HG02938 (cell line): ENCODE results near the gene D2HGDH.
A peak's percentile ranks its signal among the peaks of the same experiment; 100 is the strongest.

ENCODE experiments used
- ATAC-seq: cut with Tn5 transposase; IDR thresholded peaks from one replicate; pipeline ENCODE4 v1.9.1; 2021; ENCODE audit warnings: mild to moderate bottlenecking, moderate library complexity; ENCODE audit not compliant: unreplicated experiment

The D2HGDH gene

GRCh38 chr2:241734467-241735208, at the start of gene D2HGDH:
Gene D2HGDH, plus strand, starts transcription at chr2:241734630. Its CDS starts 595 bp downstream, at chr2:241735225.
- ATAC-seq, result peak; percentile 66

- ATAC-seq, result peak; percentile 10
These were observed 48.1 kb upstream of the D2HGDH start for GRCh38 chr2:241686324-241686649.

GRCh38 chr2:241686650-241687425, 47.6 kb upstream of the D2HGDH start, which contains the start of gene DTYMK:
Gene DTYMK, minus strand, starts transcription at chr2:241686815. Its CDS starts 32 bp downstream, at chr2:241686783.
- peak; percentile 92 for ATAC-seq

- ATAC-seq, result no peak
These were observed 45.1 kb upstream of the D2HGDH start for GRCh38 chr2:241689306-241689705.

GRCh38 chr2:241690202-241690717, 44.2 kb upstream of the D2HGDH start:
- no peak for ATAC-seq

GRCh38 chr2:241692448-241692847, 42.0 kb upstream of the D2HGDH start:
- ATAC-seq, result no peak

GRCh38 chr2:241695651-241696050, 38.8 kb upstream of the D2HGDH start:
- no peak for ATAC-seq

GRCh38 chr2:241701149-241701398, 33.4 kb upstream of the D2HGDH start:
- ATAC-seq, result no peak

- ATAC-seq, result peak; percentile 54
These were observed 32.9 kb upstream of the D2HGDH start, which contains the start of gene ING5 for GRCh38 chr2:241701399-241702154. Gene ING5, plus strand, starts transcription at chr2:241702039. Its CDS starts 27 bp downstream, at chr2:241702066.

GRCh38 chr2:241702155-241703031, 32.0 kb upstream of the D2HGDH start:
- ATAC-seq, result peak; percentile 65

- no peak for ATAC-seq
These were observed 31.3 kb upstream of the D2HGDH start for GRCh38 chr2:241703032-241703604.

GRCh38 chr2:241706537-241706936, 27.9 kb upstream of the D2HGDH start:
- no peak for ATAC-seq

- ATAC-seq, result no peak
These were observed 25.6 kb upstream of the D2HGDH start for GRCh38 chr2:241708879-241709278.

- ATAC-seq, result no peak
These were observed 15.3 kb upstream of the D2HGDH start for GRCh38 chr2:241719093-241719492.

- no peak for ATAC-seq
These were observed 14.3 kb upstream of the D2HGDH start for GRCh38 chr2:241720099-241720498.

GRCh38 chr2:241720560-241720959, 13.9 kb upstream of the D2HGDH start:
- ATAC-seq, result no peak

- no peak for ATAC-seq
These were observed 12.6 kb upstream of the D2HGDH start for GRCh38 chr2:241721852-241722251.

GRCh38 chr2:241722896-241723454, 11.5 kb upstream of the D2HGDH start:
- ATAC-seq, result no peak

- no peak for ATAC-seq
These were observed 10.0 kb upstream of the D2HGDH start for GRCh38 chr2:241724259-241724974.
